DOHH2 (cell line): ENCODE measurements around the gene RBM39.

Experiments
- H3F3A ChIP-seq: fragments of 200-600 bp; sonication (generic), shearing (Covaris generic); 2 replicates; pipeline ENCODE4 v1.6.0; 2016; ENCODE audit warnings: antibody characterized with exemption, mild to moderate bottlenecking; ENCODE audit not compliant: control insufficient read depth, insufficient read depth
- H3K27ac ChIP-seq: fragments of 200-600 bp; sonication (generic); 2 replicates; pipeline ENCODE4 v1.5.1; 2014; ENCODE audit warnings: low read depth, mild to moderate bottlenecking, low read length, moderate library complexity
- H3K27me3 ChIP-seq: fragments of 200-600 bp; sonication (generic); 2 replicates; pipeline ENCODE4 v1.6.1; 2014; ENCODE audit warnings: mild to moderate bottlenecking, low read length, mixed read lengths; ENCODE audit not compliant: control insufficient read depth
- H3K36me3 ChIP-seq: fragments of 200-600 bp; sonication (generic); 2 replicates; pipeline ENCODE4 v1.6.1; 2014; ENCODE audit warnings: mild to moderate bottlenecking, low read length, moderate library complexity, mixed read lengths; ENCODE audit not compliant: control insufficient read depth
- H3K4me1 ChIP-seq: fragments of 200-600 bp; sonication (generic); 2 replicates; pipeline ENCODE4 v1.6.1; 2014; ENCODE audit warnings: mild to moderate bottlenecking, low read length, mixed read lengths; ENCODE audit not compliant: control insufficient read depth
- H3K4me2 ChIP-seq: fragments of 200-600 bp; sonication (generic); 2 replicates; pipeline ENCODE4 v1.6.0; 2014; ENCODE audit warnings: mild to moderate bottlenecking, low read length, moderate library complexity
- H3K4me3 ChIP-seq: fragments of 200-600 bp; sonication (generic); 2 replicates; pipeline ENCODE4 v1.5.1; 2014; ENCODE audit warnings: mild to moderate bottlenecking, low read length, mixed read lengths
- H3K79me2 ChIP-seq: fragments of 200-600 bp; sonication (generic); 2 replicates; pipeline ENCODE4 v1.6.1; 2014; ENCODE audit warnings: mild to moderate bottlenecking, low read length, mixed read lengths; ENCODE audit not compliant: control insufficient read depth
- H3K9me2 ChIP-seq: fragments of 200-600 bp; sonication (generic); replicated peaks from 2 replicates; pipeline ENCODE4 v1.6.1; 2014; ENCODE audit warnings: mild to moderate bottlenecking, low read length, mixed read lengths; ENCODE audit not compliant: control insufficient read depth
- H3K9me3 ChIP-seq: fragments of 200-600 bp; sonication (generic); 2 replicates; pipeline ENCODE4 v1.6.1; 2014; ENCODE audit warnings: antibody characterized with exemption, low read length, mixed read lengths; ENCODE audit not compliant: control insufficient read depth, insufficient read depth
- H4K20me1 ChIP-seq: fragments of 200-600 bp; sonication (generic); 2 replicates; pipeline ENCODE4 v1.6.0; 2014; ENCODE audit warnings: low read depth, mild to moderate bottlenecking, antibody characterized with exemption, low read length, moderate library complexity; ENCODE audit not compliant: control insufficient read depth, insufficient read depth
- CTCF ChIP-seq: fragments of 200-600 bp; sonication (generic); IDR thresholded peaks from one replicate; pipeline ENCODE4 v1.5.1; 2014; ENCODE audit warnings: antibody characterized with exemption, mild to moderate bottlenecking, low read depth, low read length; ENCODE audit not compliant: poor library complexity, severe bottlenecking
- EZH2phosphoT487 ChIP-seq: fragments of 200-600 bp; sonication (generic); IDR thresholded peaks from 2 replicates; pipeline ENCODE4 v1.6.1; 2017; ENCODE audit warnings: borderline replicate concordance, mild to moderate bottlenecking, antibody characterized with exemption, low read length, moderate library complexity, mixed read lengths

Gene RBM39

GRCh38 chr20:35729836-35730582 is 12.1 kb downstream of the RBM39 start:
- H3K79me2 ChIP-seq = peaks cover 96% of the 10 kb centered on the region
- H3K4me2 ChIP-seq = no peak overlapping the region
- H3K27me3 ChIP-seq = no peaks in the 10 kb centered on the region
- peaks cover 99% of the 10 kb centered on the region for H3K36me3 ChIP-seq
- TF ChIP-seq EZH2phosphoT487 (no peak), CTCF (no peak)
- peaks cover 9% of the 10 kb centered on the region; the same call in 1 of the 2 replicates for H3K4me1 ChIP-seq
- no peaks in the 10 kb centered on the region for H3K9me2 ChIP-seq
- no peak overlapping the region for H3K27ac ChIP-seq
- peaks cover 40% of the 10 kb centered on the region for H4K20me1 ChIP-seq
- H3F3A ChIP-seq = peaks cover 37% of the 10 kb centered on the region
- no peaks in the 10 kb centered on the region for H3K9me3 ChIP-seq
- no peak overlapping the region for H3K4me3 ChIP-seq

DNA sequence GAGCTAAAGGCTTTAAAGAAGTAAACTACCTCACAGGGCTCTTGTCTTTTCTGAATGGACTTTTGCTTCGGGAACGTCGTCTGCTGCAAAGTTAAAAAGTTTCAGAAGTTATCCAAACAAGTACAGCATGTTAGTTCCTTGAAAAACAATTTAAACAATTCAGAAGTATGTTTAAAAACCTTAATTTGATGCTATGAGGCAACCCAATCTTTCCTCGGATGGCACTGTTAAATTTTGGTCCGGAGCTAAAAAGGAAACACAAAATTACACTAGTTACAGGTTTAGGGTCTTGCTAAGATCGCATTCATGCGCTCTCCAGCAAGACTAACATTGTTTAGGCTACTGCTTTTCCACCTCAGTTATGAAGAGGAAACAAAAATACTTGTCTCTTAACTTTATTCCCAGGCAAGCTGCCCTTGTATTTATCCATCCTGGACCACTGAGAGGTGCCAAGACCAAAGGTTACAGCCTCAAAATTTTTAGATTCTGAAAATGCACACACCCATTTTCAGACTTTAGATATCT is 12.7 kb downstream of the RBM39 start:
- Histone ChIP-seq H3K9me2 (no peaks in the 10 kb centered on the region), H3K4me1 (peaks cover 3% of the 10 kb centered on the region; the same call in 1 of the 2 replicates), H4K20me1 (peaks cover 33% of the 10 kb centered on the region), H3F3A (peaks cover 39% of the 10 kb centered on the region), H3K4me2 (no peak overlapping the region), H3K9me3 (no peaks in the 10 kb centered on the region), H3K27me3 (no peaks in the 10 kb centered on the region), H3K4me3 (no peak overlapping the region), H3K27ac (no peak overlapping the region), H3K36me3 (peaks cover 99% of the 10 kb centered on the region), H3K79me2 (peaks cover 95% of the 10 kb centered on the region)
- TF ChIP-seq CTCF (no peak), EZH2phosphoT487 (no peak)

DNA sequence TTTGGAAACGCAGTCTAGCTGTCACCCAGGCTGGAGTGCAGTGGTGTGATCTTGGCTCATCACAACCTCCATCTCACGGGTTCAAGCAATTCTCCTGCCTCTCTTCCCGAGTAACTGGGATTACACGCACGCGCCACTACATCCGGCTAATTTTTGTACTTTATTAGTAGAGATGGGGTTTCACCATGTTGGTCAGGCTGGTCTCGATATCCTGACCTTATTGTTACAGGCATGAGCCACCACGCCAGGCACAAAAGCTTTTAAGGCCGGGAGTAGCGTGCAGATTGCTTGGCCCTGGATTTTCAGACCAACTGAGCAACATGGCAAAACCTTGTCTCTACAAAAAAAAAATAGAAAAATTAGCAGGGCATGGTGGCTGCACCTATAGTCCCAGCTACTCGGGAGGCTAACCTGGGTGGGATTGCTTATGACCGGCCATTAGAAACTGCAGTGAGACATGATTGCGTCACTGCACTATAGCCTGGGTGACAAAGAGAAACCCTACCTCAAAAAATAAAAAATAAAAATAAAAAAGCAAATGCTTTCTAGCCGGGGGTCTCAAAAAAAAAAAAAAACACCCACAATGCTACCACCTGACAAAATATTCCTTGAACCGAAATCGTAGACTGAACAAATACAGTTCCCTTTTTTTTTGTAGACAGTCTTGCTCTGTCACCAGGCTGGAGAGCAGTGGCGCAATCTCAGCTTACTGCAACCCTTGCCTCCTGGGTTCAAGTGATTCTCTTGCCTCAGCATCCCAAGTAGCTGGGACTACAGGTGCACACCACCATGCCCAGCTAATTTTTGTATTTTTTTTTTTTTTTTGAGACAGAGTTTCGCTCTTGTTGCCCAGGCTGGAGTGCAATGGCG is 15.0 kb downstream of the RBM39 start:
- no peak overlapping the region for H3K4me2 ChIP-seq
- H3K27ac ChIP-seq = no peak overlapping the region
- H3K9me3 ChIP-seq = no peaks in the 10 kb centered on the region
- H3K4me3 ChIP-seq = no peak overlapping the region
- peaks cover 97% of the 10 kb centered on the region for H3K36me3 ChIP-seq
- peaks cover 93% of the 10 kb centered on the region for H3K79me2 ChIP-seq
- TF ChIP-seq EZH2phosphoT487 (no peak), CTCF (no peak)
- peaks cover 25% of the 10 kb centered on the region for H4K20me1 ChIP-seq
- no peaks in the 10 kb centered on the region for H3K4me1 ChIP-seq
- H3K9me2 ChIP-seq = no peaks in the 10 kb centered on the region
- peaks cover 32% of the 10 kb centered on the region for H3F3A ChIP-seq
- H3K27me3 ChIP-seq = no peaks in the 10 kb centered on the region
